Activated CD8-positive, alpha-beta memory T cell treated with anti-CD3 and anti-CD28 coated beads, Interleukin-2, amount 50 U/mL, for 24 hours (primary cell): Measurements from ENCODE around the gene SIRT5.

Source experiments
- DNase-seq: peaks from one replicate; pipeline ENCODE4 v3.0.0-alpha.2; 2020; ENCODE audit errors: extremely low read depth

The SIRT5 gene

GRCh38 chr6:13553646-13554045 is 20.8 kb upstream of the SIRT5 start:
- DNase-seq: no peak

DNA sequence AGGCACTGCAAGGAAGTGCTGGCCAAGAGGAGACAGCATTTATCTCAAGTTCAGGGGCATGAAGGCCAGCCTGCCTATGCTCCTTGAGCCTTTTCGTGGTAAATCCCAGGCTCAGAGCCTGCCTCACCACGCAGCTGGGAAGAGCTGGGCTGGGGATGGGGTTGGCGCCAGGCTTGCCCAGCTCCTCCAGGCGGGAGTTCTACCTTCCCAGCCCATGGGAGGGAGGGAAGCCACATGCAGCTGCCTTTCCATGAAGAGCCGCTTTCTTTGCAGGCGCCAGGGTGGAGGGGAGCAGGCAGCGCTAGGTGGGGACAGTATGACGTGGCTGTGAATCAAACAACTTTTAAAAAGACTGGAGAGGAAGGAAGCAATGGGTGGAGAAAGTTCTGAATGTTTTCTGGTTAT is 19.5 kb upstream of the SIRT5 start:
- no peak for DNase-seq

DNA sequence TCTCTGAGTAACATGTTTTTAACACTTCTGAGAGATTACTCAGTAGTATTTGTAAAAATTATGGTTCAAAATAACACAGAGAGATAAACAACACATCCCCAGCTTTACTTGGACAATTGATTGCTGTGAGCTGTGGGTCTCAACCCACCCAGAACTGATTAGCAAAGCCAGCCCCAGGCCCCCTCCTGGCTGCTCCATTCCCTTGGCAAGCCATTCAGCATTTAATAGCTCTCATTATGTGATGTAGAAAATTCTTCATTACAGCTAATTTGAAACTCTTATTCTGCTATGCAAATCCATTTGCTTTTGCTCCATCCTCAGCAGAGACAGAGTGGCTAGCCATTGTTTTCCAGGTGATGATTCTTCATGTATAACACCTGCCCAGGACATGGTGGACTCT is 16.6 kb upstream of the SIRT5 start:
- no peak for DNase-seq

DNA sequence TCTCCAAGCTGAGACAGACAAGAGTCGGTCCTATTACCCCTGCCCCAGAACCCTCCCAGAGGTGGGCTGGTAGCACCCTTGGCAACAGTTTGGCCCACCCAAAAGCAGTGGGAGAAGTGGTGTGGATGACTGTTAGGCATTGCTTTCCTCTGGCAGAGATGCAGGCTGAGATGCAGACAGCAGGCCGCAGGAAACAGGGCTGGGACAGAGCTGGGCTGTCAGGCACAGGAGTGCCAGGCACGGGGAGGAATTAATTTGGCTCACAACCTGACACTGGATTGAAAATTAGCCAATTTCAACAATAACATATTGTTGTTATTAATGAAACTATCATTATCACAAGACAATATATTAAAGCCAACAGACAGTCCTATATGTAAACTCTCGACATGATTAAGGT is 15.7 kb upstream of the SIRT5 start:
- DNase-seq: no peak

GRCh38 chr6:13559251-13559650 is 15.2 kb upstream of the SIRT5 start:
- no peak for DNase-seq

DNA sequence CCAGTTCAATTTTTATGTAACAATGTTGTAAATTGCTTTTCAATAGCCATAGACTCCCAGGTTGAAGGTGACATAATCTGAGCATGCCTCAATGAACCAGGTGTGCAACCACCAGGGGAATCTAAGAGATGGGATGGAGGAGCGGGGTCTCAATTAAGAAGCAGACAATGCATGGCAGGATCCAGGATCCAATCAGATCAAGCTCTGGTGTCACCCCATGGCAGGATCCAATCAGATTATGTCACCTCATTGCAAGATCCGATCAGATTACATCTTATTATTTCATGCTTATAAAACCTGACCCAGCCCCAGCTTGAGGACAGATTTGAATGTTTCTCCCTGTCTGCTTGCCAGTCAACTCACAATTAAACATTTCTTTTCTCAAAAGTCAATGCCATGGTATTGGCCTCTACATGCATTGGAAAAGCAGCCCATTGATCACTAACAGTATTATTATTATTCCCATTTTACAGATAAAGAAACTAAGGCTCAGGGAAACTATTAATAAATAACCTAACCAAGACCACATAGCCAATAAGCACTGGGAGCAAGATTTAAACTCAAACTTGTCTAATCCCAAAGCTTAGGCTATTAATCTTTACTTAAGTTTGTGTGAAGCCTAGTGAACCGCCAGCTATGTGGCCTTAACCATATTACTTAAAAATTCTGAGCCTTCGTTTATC is 14.3 kb upstream of the SIRT5 start:
- DNase-seq: no peak

DNA sequence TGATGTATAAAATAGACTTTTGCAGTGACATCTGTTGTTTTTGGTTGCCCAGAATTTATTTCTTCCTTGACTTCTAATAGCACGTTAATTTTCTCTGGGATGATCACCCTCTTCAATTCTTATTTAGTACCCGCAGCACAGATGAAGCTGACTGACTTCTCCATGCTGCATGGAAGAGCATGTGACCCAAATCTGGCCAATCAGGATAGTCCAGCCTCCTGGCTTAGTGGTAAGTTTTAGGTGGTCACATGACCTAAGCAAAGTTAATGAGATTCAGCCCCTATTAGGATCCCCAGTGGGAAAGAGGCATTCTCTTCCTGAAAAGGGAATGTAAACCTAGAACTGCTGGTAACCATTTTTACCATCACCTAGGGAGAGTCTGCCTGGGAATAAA is 13.8 kb upstream of the SIRT5 start:
- no peak for DNase-seq

DNA sequence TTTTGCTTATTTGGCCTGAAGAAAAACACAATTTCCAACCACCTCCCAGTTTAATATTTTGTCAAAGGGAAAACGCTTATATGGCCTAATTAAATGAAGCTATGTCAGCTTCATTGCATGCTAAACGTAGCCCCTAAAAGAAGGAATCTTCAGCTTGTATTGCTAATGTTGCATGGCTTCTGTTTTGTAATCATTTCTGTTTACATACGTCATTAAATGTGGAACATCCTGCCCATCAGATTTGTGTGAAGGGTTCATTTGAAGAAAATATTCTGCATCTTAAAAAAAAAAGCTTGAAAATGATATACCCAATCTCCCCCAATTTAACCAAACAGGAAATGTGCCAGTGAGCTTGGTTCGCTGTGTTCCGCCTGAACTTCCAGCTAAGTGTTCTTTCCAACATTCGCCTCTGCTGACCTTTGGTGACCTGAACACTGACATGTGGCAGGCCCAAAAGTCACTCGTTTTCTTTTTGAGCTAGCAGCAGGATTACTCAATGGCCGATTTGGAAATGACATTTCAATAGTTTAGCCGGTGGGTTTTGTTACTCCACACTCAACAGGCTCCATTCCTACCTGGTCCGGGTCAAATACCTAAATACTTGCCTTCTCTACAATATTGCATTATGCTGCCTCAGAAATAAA is 12.7 kb upstream of the SIRT5 start:
- no peak for DNase-seq

- no peak for DNase-seq
Measured at GRCh38 chr6:13563009-13563408, 11.4 kb upstream of the SIRT5 start.

GRCh38 chr6:13565921-13566320 is 8.5 kb upstream of the SIRT5 start:
- DNase-seq: no peak

GRCh38 chr6:13566500-13566899 is 7.9 kb upstream of the SIRT5 start:
- DNase-seq: no peak

DNA sequence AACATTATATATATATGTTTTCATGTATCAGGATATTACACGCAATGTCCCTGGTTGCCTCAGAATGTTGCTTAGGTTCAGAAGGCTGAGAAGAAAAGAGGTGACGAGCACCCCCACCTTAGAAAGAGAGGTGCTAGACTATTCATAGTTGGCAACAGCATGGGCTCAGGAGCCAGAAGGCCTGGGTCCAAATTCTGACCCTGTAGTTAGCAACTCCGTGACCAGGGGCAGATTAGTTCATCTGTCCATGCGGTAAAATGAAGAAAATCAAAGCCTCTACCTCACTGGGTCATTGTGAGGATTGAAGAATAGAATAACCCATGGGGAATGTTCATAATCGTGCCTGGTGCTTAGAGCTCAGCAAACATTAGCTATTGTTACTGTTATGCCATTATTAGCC is 5.4 kb upstream of the SIRT5 start:
- no peak for DNase-seq

DNA sequence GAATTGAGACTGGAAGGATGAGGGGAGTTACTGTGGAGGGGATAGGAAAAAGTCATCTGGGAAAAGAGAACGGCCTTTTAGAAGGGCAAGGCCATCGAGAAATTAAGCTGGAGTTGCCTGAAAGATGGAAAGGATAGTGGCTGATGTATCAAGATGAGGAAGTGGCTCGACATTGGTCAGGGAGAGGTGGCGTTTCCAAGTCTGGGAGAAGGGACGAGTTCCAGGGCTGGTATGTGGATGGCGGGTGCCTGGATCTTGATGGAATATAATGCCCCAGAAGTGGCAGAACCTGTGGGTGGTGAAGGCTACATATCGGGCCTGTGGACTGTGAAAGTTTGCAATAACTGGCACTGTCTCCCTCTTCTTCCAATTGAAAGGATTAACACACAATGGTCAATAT is 2.2 kb upstream of the SIRT5 start:
- DNase-seq: no peak

- no peak for DNase-seq
Measured at GRCh38 chr6:13572951-13573654, 1.3 kb upstream of the SIRT5 start.

GRCh38 chr6:13573669-13574110 is 711 bp upstream of the SIRT5 start:
- DNase-seq: no peak

GRCh38 chr6:13574149-13574570 is 241 bp upstream of the SIRT5 start:
- peak; percentile 75 for DNase-seq

DNA sequence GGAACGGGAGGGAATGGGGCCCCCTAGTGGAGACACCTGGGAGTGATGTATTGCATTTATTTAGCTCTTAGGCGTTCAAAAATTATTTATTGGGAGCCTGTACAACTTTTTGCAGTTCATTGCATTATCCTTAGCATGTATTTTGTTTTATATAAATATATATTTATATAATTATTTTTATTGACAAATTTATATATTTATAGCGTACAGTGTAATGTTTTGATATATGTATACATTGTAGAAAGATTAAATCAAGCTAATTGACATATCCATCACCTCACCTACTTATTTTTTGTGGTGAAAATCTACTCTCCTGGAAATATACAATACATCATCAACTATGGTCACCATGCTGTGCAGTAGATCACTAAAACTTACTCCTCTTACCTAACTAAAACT is 975 bp downstream of the SIRT5 start:
- peak; percentile 57 for DNase-seq

DNA sequence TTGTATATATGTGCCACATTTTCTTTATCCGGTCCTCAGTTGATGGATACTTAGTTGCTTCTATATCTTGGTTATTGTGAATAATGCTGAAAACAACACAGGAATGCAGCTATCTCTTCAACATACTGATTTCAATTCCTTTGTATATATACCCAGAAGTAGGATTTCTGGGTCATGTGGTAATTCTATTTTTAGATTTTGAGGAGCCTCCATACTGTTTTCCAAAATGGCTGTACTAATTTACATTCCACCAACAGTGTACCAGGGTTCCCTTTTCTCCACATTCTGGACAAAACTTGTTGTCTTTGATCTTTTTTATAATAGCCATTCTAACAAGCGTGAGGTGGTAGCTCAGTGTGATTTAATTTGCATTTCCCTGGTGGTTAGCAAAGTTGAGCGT is 1.6 kb downstream of the SIRT5 start:
- no peak for DNase-seq

GRCh38 chr6:13577926-13578325 is 3.5 kb downstream of the SIRT5 start:
- DNase-seq: no peak

DNA sequence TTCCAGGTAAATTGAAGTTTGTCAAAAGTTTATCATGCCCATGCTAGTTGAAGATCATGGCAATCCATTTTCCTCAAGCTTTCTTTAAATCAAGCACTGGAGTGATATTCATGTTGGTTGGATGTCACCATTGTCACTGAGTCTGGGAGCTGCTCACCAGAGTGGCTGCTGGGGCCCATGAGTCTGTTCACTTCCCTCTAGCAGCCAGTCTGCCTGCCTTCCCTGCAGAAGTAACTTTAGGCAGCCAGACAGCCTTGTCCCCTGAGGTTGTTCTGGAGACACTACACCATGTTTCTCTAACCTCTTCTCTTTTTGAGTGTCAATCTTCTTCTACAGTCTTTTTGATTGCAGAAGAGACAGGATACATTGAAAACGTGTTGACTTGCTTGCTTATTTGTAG is 5.5 kb downstream of the SIRT5 start:
- DNase-seq: no peak

GRCh38 chr6:13581700-13582229 is 7.4 kb downstream of the SIRT5 start:
- DNase-seq: no peak

- no peak for DNase-seq
Measured at GRCh38 chr6:13586603-13587542, 12.5 kb downstream of the SIRT5 start.
